GM23338 (cell line): ENCODE measurements around the gene OR4D11.

Experiments used
- CREB1 ChIP-seq: fragments of 250-450 bp; sonication (Bioruptor Pico); IDR thresholded peaks from 2 replicates; pipeline ENCODE4 v1.5.0; 2020; ENCODE audit warnings: low read depth, mild to moderate bottlenecking, moderate library complexity
- ETS1 ChIP-seq: IDR thresholded peaks from 2 replicates; pipeline ENCODE4 v1.6.1; 2016; ENCODE audit warnings: antibody characterized with exemption
- EZH2 ChIP-seq: fragments of 200-600 bp; sonication (generic); IDR thresholded peaks from one replicate; pipeline ENCODE4 v1.8.0; 2017; ENCODE audit warnings: antibody characterized with exemption, mild to moderate bottlenecking, low read depth; ENCODE audit not compliant: unreplicated experiment
- EZH2phosphoT487 ChIP-seq: fragments of 200-600 bp; sonication (generic); IDR thresholded peaks from one replicate; pipeline ENCODE4 v1.8.1; 2018; ENCODE audit warnings: antibody characterized with exemption; ENCODE audit not compliant: unreplicated experiment
- JUNB ChIP-seq: IDR thresholded peaks from one replicate; pipeline ENCODE4 v1.6.1; 2016; ENCODE audit warnings: antibody characterized with exemption; ENCODE audit not compliant: unreplicated experiment
- NANOG ChIP-seq: IDR thresholded peaks from 2 replicates; pipeline ENCODE4 v1.6.1; 2016; ENCODE audit warnings: antibody characterized with exemption, borderline replicate concordance
- POLR2AphosphoS5 ChIP-seq: IDR thresholded peaks from 2 replicates; pipeline ENCODE4 v1.6.1; 2016; ENCODE audit warnings: antibody characterized with exemption, low read depth
- STAT1 ChIP-seq: IDR thresholded peaks from one replicate; pipeline ENCODE4 v1.6.1; 2016; ENCODE audit warnings: antibody characterized with exemption; ENCODE audit not compliant: unreplicated experiment
- ZNF114 ChIP-seq: fragments of 250-450 bp; sonication (Bioruptor Pico); IDR thresholded peaks from 2 replicates; pipeline ENCODE4 v1.5.0; 2020; ENCODE audit warnings: mild to moderate bottlenecking, moderate library complexity
- ZNF331 ChIP-seq: fragments of 250-450 bp; sonication (Bioruptor Pico); IDR thresholded peaks from 2 replicates; pipeline ENCODE4 v1.5.0; 2020; ENCODE audit warnings: low read depth, mild to moderate bottlenecking, moderate library complexity
- TF ChIP-seq, protein P1 (sequence below), 2 experiments: fragments of 200-600 bp in 1 of 2; sonication (generic) in 1 of 2; conservative IDR thresholded peaks; 2 replicates each; pipeline versions ENCODE4 v1.5.1 to v1.6.1; 2016 to 2017; ENCODE audit warnings: antibody characterized with exemption in 2 of 2, low read depth in 2 of 2, mild to moderate bottlenecking in 2 of 2, moderate library complexity in 1 of 2
- TF ChIP-seq, protein P2 (sequence below): IDR thresholded peaks from one replicate; pipeline ENCODE4 v1.6.1; 2018; ENCODE audit warnings: antibody characterized with exemption; ENCODE audit not compliant: unreplicated experiment

- TF ChIP-seq, protein P1, sequence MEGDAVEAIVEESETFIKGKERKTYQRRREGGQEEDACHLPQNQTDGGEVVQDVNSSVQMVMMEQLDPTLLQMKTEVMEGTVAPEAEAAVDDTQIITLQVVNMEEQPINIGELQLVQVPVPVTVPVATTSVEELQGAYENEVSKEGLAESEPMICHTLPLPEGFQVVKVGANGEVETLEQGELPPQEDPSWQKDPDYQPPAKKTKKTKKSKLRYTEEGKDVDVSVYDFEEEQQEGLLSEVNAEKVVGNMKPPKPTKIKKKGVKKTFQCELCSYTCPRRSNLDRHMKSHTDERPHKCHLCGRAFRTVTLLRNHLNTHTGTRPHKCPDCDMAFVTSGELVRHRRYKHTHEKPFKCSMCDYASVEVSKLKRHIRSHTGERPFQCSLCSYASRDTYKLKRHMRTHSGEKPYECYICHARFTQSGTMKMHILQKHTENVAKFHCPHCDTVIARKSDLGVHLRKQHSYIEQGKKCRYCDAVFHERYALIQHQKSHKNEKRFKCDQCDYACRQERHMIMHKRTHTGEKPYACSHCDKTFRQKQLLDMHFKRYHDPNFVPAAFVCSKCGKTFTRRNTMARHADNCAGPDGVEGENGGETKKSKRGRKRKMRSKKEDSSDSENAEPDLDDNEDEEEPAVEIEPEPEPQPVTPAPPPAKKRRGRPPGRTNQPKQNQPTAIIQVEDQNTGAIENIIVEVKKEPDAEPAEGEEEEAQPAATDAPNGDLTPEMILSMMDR (conservative IDR thresholded peaks at IDR 0.05; ENCODE audit: low read depth in 2 of 2), result no peak
- TF ChIP-seq EZH2, result no peak
- no peak for TF ChIP-seq POLR2AphosphoS5
- TF ChIP-seq EZH2phosphoT487, result no peak
- TF ChIP-seq, protein P2, sequence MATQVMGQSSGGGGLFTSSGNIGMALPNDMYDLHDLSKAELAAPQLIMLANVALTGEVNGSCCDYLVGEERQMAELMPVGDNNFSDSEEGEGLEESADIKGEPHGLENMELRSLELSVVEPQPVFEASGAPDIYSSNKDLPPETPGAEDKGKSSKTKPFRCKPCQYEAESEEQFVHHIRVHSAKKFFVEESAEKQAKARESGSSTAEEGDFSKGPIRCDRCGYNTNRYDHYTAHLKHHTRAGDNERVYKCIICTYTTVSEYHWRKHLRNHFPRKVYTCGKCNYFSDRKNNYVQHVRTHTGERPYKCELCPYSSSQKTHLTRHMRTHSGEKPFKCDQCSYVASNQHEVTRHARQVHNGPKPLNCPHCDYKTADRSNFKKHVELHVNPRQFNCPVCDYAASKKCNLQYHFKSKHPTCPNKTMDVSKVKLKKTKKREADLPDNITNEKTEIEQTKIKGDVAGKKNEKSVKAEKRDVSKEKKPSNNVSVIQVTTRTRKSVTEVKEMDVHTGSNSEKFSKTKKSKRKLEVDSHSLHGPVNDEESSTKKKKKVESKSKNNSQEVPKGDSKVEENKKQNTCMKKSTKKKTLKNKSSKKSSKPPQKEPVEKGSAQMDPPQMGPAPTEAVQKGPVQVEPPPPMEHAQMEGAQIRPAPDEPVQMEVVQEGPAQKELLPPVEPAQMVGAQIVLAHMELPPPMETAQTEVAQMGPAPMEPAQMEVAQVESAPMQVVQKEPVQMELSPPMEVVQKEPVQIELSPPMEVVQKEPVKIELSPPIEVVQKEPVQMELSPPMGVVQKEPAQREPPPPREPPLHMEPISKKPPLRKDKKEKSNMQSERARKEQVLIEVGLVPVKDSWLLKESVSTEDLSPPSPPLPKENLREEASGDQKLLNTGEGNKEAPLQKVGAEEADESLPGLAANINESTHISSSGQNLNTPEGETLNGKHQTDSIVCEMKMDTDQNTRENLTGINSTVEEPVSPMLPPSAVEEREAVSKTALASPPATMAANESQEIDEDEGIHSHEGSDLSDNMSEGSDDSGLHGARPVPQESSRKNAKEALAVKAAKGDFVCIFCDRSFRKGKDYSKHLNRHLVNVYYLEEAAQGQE, result no peak
- no peak for TF ChIP-seq CREB1
- TF ChIP-seq ZNF331 (CRISPR knock-in tag), result no peak
- no peak for TF ChIP-seq STAT1
- TF ChIP-seq NANOG, result no peak
- TF ChIP-seq JUNB, result no peak
- TF ChIP-seq ETS1, result no peak
- TF ChIP-seq ZNF114, result no peak
These were observed 23.0 kb upstream of the OR4D11 start for GRCh38 chr11:59480359-59480758.
